Measurements from ENCODE around the gene SEMA6A. TPM values are rescaled to one million over a fixed set of nuclear protein-coding genes. Genes with fewer than 3 reads are reported as not detected.
A peak's percentile ranks its signal among the peaks of the same experiment; 100 is the strongest.

SEMA6A gene
- total and polyA plus RNA-seq, 4 donors: 3.7 to 11.4 (median 5.6) TPM

GRCh38 chr5:116573702-116574366 lies 789 bp downstream of the SEMA6A start:
- peak overlapping the region; percentile 55 to 57 for H3K27ac ChIP-seq (ENCODE audit: low read depth in 1 of 2, low read length in 2 of 2)
- H3K4me3 ChIP-seq (ENCODE audit: low read depth in 1 of 3, low read length in 3 of 3): peak overlapping the region; percentile 7 to 76 (median 54)
- H3K27me3 ChIP-seq (ENCODE audit: control insufficient read depth in 4 of 4, insufficient read depth in 4 of 4, low read length in 3 of 4): peaks cover 0 to 5% (median 4%) of the 10 kb centered on the region in 4 donors
- DNase-seq (ENCODE audit: low spot score): no peak
- 2% methylated on average over 61 of the region's 61 CpGs for WGBS
- TF ChIP-seq, protein P1, sequence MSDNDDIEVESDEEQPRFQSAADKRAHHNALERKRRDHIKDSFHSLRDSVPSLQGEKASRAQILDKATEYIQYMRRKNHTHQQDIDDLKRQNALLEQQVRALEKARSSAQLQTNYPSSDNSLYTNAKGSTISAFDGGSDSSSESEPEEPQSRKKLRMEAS (IDR thresholded peaks at IDR 0.05): no peak
- TF ChIP-seq HNF4G (IDR thresholded peaks at IDR 0.05): no peak
- no peak for TF ChIP-seq FOXA1 (IDR thresholded peaks at IDR 0.05)
- TF ChIP-seq RAD21 (IDR thresholded peaks at IDR 0.05): no peak
- no peak for TF ChIP-seq YY1 (IDR thresholded peaks at IDR 0.05)
- TF ChIP-seq, protein P2, sequence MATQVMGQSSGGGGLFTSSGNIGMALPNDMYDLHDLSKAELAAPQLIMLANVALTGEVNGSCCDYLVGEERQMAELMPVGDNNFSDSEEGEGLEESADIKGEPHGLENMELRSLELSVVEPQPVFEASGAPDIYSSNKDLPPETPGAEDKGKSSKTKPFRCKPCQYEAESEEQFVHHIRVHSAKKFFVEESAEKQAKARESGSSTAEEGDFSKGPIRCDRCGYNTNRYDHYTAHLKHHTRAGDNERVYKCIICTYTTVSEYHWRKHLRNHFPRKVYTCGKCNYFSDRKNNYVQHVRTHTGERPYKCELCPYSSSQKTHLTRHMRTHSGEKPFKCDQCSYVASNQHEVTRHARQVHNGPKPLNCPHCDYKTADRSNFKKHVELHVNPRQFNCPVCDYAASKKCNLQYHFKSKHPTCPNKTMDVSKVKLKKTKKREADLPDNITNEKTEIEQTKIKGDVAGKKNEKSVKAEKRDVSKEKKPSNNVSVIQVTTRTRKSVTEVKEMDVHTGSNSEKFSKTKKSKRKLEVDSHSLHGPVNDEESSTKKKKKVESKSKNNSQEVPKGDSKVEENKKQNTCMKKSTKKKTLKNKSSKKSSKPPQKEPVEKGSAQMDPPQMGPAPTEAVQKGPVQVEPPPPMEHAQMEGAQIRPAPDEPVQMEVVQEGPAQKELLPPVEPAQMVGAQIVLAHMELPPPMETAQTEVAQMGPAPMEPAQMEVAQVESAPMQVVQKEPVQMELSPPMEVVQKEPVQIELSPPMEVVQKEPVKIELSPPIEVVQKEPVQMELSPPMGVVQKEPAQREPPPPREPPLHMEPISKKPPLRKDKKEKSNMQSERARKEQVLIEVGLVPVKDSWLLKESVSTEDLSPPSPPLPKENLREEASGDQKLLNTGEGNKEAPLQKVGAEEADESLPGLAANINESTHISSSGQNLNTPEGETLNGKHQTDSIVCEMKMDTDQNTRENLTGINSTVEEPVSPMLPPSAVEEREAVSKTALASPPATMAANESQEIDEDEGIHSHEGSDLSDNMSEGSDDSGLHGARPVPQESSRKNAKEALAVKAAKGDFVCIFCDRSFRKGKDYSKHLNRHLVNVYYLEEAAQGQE (IDR thresholded peaks at IDR 0.05): no peak
- no peak for TF ChIP-seq NR2F2 (IDR thresholded peaks at IDR 0.05)
- no peak for TF ChIP-seq TAF1 (conservative IDR thresholded peaks at IDR 0.05)
- TF ChIP-seq FOXA2 (IDR thresholded peaks at IDR 0.05): no peak
- TF ChIP-seq CTCF (IDR thresholded peaks at IDR 0.05; ENCODE audit: low read depth, low read length, missing input control): no peak
- no peak for TF ChIP-seq EGR1 (IDR thresholded peaks at IDR 0.05; ENCODE audit: low read depth in 2 of 2)
- TF ChIP-seq HNF4A (conservative IDR thresholded peaks at IDR 0.05): no peak
- no peak for TF ChIP-seq JUND (IDR thresholded peaks at IDR 0.05)
- TF ChIP-seq, protein P3, sequence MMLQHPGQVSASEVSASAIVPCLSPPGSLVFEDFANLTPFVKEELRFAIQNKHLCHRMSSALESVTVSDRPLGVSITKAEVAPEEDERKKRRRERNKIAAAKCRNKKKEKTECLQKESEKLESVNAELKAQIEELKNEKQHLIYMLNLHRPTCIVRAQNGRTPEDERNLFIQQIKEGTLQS (IDR thresholded peaks at IDR 0.05): no peak
- TF ChIP-seq SP1 (IDR thresholded peaks at IDR 0.05): no peak
- TF ChIP-seq RXRA (IDR thresholded peaks at IDR 0.05): no peak
- no peak for TF ChIP-seq ZBTB33 (IDR thresholded peaks at IDR 0.05)
- no peak for TF ChIP-seq GABPA (IDR thresholded peaks at IDR 0.05 in 1 of 2, conservative IDR thresholded peaks at IDR 0.05 in 1 of 2)
- H3K4me1 ChIP-seq (ENCODE audit: control insufficient read depth in 4 of 4, insufficient read depth in 4 of 4, low read length in 3 of 4): peaks cover 12 to 44% (median 37%) of the 10 kb centered on the region in 4 donors
- no peaks in the 10 kb centered on the region for H3K9me3 ChIP-seq (ENCODE audit: control insufficient read depth in 4 of 4, low read length in 3 of 4)
- no peaks in the 10 kb centered on the region for H3K36me3 ChIP-seq (ENCODE audit: control insufficient read depth in 4 of 4, insufficient read depth in 3 of 4, low read depth in 1 of 4, low read length in 3 of 4)
- H3K9ac ChIP-seq (ENCODE audit: low read depth in 1 of 2, low read length in 2 of 2): no peak overlapping the region

Data from liver (tissue), 9 donors.